Right lobe of liver (tissue), 6 donors: ENCODE measurements around the gene STRN4. TPM values are rescaled to one million over a fixed set of nuclear protein-coding genes. Genes with fewer than 3 reads are reported as not detected.

ENCODE experiments used
- ATAC-seq, 4 donors: fragments of 200-7000 bp; cut with Tn5 transposase; one replicate each; pipeline ENCODE4 v1.9.1; 2020; ENCODE audit warnings: mild to moderate bottlenecking in 4 of 4, moderate library complexity in 4 of 4
- DNase-seq, 3 donors: peaks; one replicate each; pipeline ENCODE4 v3.0.0-alpha.2; 2020
- H3K27ac ChIP-seq, 3 donors: fragments of 200-600 bp; one replicate each; pipeline ENCODE4 v1.8.0; 2022
- H3K27me3 ChIP-seq, 2 donors: fragments of 200-600 bp; one replicate each; pipeline ENCODE4 v1.8.0; 2022
- H3K36me3 ChIP-seq, 4 donors: fragments of 200-600 bp; sonication (generic) in 1 of 4; one replicate each; pipeline versions ENCODE4 v1.5.1 to v1.8.0; 2017 to 2022; ENCODE audit warnings: control low read depth in 1 of 4
- H3K4me1 ChIP-seq, 4 donors: fragments of 200-600 bp; sonication (generic) in 1 of 4; one replicate each; pipeline versions ENCODE4 v1.5.1 to v1.8.0; 2017 to 2022; ENCODE audit warnings: control low read depth in 1 of 4
- H3K4me3 ChIP-seq, 3 donors: fragments of 200-600 bp; one replicate each; pipeline ENCODE4 v1.8.0; 2022
- H3K9me3 ChIP-seq, 4 donors: fragments of 200-600 bp; sonication (generic) in 1 of 4; one replicate each; pipeline versions ENCODE4 v1.5.1 to v1.8.0; 2017 to 2022; ENCODE audit warnings: control low read depth in 1 of 4
- POLR2A ChIP-seq: fragments of 450-650 bp; IDR thresholded peaks from one replicate; pipeline ENCODE4 v1.6.1; 2017; ENCODE audit warnings: antibody characterized with exemption, mild to moderate bottlenecking
- whole genome bisulfite sequencing: methylation state at CpG from one replicate; pipeline ENCODE4 v1.1.6; 2018; ENCODE audit warnings: low coverage, low lambda C conversion rate; ENCODE audit not compliant: insufficient coverage; ENCODE audit errors: missing lambda C conversion rate; 5-methylcytosine and 5-hydroxymethylcytosine counted together
- intact Hi-C, 2 donors: fragments of 100-400 bp; cut with DNase I; formaldehyde crosslinking; loops; one replicate each; pipeline versions ENCODE4 v1.11.2 to v1.14.1; 2022
- total RNA-seq, 6 experiments: library from RNA; depleted of rRNA in 2 of 6; stranded (reverse); fragments of >200 nt in 2 of 6; fragmentation: NEBNext Ultra II Directional in 3 of 6; extraction: Animal tissue kit (Norgen Biotek cat#: 25700) in 3 of 6; gene quantifications; one replicate each; pipeline versions ENCODE4 v1.1.0 to v1.2.4, GENCODE V29; 2016 to 2023
- TF ChIP-seq, protein P1 (sequence below), 4 donors: fragments of 200-600 bp in 3 of 4; fragments of 450-650 bp in 1 of 4; IDR thresholded peaks; one replicate each; pipeline versions ENCODE4 v1.5.1 to v1.8.0; 2016 to 2022; ENCODE audit warnings: antibody characterized with exemption in 4 of 4, mild to moderate bottlenecking in 2 of 4
- donor health status: DM: no; HTN: yes; CAD: no.
- donor health status: DM: no; HTN: no; CAD: no.
- donor health status: DM: no; HTN: no; CAD: no.
- donor health status: DM: no; HTN: yes; CAD: no.
- donor health status: DM: no; HTN: yes; CAD: no.

STRN4 gene
- total RNA-seq, 6 experiments from 2014 or later = 16.9 to 28.1 (median 23.7) TPM

DNA sequence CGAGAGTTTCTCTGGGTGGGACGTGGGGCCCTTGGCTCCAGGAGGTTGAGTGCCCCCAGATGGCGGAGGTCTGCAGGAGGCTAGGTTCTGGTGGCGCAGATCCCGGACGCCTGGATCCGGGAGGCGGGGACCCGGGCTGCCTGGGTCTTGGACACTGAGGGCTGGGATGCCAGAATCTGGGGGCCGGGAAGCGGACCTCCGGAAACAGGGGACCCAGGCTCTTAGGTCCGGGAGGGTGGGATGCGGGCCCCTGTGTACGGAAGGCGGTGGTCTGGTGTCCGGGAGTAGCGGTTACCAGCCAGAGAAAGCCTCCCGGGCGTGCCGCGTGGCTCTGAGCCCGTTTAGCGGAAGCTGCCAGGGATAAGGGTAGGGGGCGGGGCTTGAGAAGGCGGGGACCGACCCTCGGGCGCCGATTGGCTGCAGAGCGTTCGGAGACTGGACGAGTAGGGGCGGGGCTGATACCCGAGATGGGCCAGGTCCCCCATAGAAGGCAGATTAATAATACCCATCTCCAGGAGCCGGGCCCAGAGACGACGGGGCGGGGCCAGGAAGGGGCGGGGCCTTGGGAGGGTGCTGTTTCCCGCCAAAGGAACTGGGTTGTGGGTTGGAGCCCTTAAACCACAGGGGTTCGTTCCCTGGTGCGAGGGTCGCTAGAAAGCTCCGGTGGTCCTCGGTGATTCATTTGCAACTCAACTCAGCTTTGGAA lies 42.2 kb upstream of the STRN4 start, which contains the start of gene SLC1A5:
Gene SLC1A5, minus strand, starts transcription at position 333 of the 706 bp plus-strand sequence. CDS start 629 bp downstream, outside the sequence.
- DNase-seq (peak; percentile 90 to 95 (median 91)), ATAC-seq (peak; percentile 88 to 92 (median 90))
- WGBS = 0% methylated on average over 18 of the region's 46 CpGs

DNA sequence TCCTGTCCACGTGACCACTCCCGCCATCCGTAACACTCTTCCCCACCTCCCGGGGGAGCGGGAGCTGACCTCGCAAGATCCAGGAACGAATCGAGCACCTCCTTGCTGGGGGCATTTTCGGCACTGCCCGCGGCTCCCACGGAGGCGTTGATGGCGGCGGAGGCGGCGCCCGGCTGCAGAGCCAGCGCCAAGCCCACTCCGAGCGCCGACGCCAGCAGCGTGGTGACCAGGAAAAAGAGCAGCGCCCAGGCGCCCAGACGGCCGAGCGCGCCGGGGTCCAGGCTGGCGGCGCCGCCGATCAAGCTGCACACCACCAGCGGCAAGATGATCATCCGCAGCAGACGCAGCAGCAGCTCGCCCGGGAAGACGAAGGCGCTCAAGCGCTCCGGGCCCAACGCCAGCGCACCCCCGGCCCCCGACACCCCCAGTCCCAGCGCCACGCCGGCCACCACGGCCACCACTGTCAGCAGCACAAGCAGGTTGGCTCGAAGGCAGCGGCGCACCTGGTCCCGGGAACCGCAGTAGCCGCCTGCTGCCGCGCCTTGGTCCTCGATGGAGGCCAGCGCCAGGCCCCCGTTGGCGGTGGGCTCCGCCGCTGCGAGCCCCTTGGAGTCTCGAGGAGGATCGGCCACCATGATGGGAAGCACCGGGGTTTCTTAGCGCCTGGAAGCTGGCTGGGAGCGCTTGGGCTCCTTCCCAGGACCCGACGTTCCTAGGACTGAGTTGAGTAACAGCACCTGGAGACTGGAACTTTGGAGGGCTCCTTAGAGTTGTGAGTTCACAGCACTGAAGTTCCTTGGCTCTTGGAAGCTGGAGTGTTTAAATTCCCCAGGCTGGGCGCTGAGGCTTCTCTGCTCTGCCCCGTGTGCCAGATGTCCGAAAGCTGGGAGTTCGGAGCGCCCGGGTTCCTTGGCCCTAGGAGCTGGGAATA lies 41.3 kb upstream of the STRN4 start:
- peak overlapping the region; percentile 53 to 54 (median 54) for H3K4me3 ChIP-seq
- H3K4me1 ChIP-seq = peaks cover 0 to 14% (median 0%) of the 10 kb centered on the region in 4 donors
- under 1% methylated on average over 8 of the region's 80 CpGs for WGBS
- TF ChIP-seq, protein P1, sequence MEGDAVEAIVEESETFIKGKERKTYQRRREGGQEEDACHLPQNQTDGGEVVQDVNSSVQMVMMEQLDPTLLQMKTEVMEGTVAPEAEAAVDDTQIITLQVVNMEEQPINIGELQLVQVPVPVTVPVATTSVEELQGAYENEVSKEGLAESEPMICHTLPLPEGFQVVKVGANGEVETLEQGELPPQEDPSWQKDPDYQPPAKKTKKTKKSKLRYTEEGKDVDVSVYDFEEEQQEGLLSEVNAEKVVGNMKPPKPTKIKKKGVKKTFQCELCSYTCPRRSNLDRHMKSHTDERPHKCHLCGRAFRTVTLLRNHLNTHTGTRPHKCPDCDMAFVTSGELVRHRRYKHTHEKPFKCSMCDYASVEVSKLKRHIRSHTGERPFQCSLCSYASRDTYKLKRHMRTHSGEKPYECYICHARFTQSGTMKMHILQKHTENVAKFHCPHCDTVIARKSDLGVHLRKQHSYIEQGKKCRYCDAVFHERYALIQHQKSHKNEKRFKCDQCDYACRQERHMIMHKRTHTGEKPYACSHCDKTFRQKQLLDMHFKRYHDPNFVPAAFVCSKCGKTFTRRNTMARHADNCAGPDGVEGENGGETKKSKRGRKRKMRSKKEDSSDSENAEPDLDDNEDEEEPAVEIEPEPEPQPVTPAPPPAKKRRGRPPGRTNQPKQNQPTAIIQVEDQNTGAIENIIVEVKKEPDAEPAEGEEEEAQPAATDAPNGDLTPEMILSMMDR (IDR thresholded peaks at IDR 0.05) = no peak
- TF ChIP-seq POLR2A = no peak
- intact Hi-C loops = no loop called here
- no peaks in the 10 kb centered on the region for H3K36me3 ChIP-seq
- peak in 2 of 3 donors; percentile 58 to 62 for DNase-seq
- H3K27me3 ChIP-seq = no peaks in the 10 kb centered on the region
- peak overlapping the region; percentile 62 to 83 (median 71) for H3K27ac ChIP-seq
- no peaks in the 10 kb centered on the region for H3K9me3 ChIP-seq
- ATAC-seq = peak; percentile 2 to 12 (median 11)

More for the DNA sequence above, 42.2 kb upstream of the STRN4 start, which contains the start of gene SLC1A5:
- H3K36me3 ChIP-seq = no peaks in the 10 kb centered on the region
- H3K4me1 ChIP-seq = peaks cover 0 to 14% (median 0%) of the 10 kb centered on the region in 4 donors
- no peaks in the 10 kb centered on the region for H3K27me3 ChIP-seq
- TF ChIP-seq, protein P1 (IDR thresholded peaks at IDR 0.05) = no peak
- peak; percentile 97 for TF ChIP-seq POLR2A
- H3K27ac ChIP-seq = peak within 1 kb of the TSS; percentile 62 to 83 (median 71)
- H3K9me3 ChIP-seq = no peaks in the 10 kb centered on the region
- intact Hi-C loops = no loop called here
- H3K4me3 ChIP-seq = peak within 1 kb of the TSS; percentile 53 to 54 (median 54)

DNA sequence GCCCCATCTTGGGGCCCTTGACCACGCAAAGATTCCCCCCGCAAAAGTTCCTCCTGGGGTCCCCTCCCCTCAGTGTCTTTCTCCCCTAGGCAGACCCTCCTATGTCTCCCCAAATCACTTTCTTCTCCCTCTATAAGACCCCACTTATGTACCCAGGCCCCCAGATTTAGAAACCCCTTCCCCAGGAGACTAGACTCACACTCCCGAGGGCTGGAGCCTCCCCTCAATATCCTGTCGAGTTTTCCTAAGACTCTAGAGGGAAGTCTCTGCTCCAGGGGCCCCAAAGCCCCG lies 40.7 kb upstream of the STRN4 start:
- H3K4me1 ChIP-seq = peaks cover 0 to 14% (median 0%) of the 10 kb centered on the region in 4 donors
- H3K4me3 ChIP-seq = peak overlapping the region; percentile 53 to 54 (median 54)
- no peaks in the 10 kb centered on the region for H3K36me3 ChIP-seq
- intact Hi-C loops = no loop called here
- DNase-seq (no peak), ATAC-seq (peak in 1 of 4 donors; percentile 14)
- peak overlapping the region; percentile 62 to 83 (median 71) for H3K27ac ChIP-seq
- no peaks in the 10 kb centered on the region for H3K9me3 ChIP-seq
- 4% methylated on average over 5 of the region's 5 CpGs for WGBS
- TF ChIP-seq, protein P1 (IDR thresholded peaks at IDR 0.05) = no peak
- TF ChIP-seq POLR2A = no peak
- H3K27me3 ChIP-seq = no peaks in the 10 kb centered on the region

DNA sequence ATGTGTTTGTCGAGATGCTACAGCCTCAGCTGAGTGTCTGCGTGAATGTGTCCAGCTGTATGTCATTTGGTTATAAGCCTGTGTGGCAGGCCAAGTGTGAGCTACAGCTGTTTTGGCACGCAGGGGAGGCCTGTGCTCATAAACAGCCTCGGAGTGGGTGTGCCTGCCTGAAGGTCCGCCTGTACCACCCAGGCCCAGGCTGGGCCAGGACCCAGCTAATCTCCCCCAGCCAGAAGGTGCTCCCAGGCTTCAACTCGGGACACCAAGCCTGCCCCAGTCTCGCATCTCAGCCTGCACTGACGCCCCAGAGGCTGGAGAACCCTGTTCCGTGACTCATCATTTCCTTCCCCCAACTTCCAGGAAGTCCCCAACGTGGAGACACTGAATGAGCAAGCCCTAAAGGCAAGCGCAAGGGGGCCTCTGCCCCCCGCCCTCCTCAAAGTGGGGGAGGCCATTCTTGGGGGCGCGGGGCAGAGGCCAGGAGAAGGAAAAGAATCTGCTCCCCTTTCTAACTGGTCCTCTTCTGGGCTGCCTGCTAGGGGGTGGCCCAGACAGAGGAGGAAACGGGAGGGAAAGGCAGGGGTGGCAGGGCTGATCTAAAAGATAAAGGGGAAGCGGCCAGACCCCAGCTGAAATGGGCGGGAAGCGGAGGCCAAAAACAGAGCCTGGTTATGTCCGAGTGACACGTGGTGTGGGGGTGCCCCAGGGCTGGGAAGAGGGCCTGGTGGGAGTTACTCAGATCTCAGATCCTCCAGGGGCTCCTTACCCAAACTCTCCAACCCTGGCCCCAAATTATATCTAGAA lies 40.2 kb upstream of the STRN4 start:
- DNase-seq = peak; percentile 64 to 67 (median 67)
- Histone ChIP-seq H3K9me3 (no peaks in the 10 kb centered on the region), H3K4me3 (peak overlapping the region; percentile 53 to 54 (median 54)), H3K36me3 (no peaks in the 10 kb centered on the region), H3K27ac (peak overlapping the region; percentile 62 to 83 (median 71)), H3K4me1 (peaks cover 0 to 14% (median 0%) of the 10 kb centered on the region in 4 donors), H3K27me3 (no peaks in the 10 kb centered on the region)
- 38% methylated on average over 10 of the region's 20 CpGs for WGBS
- TF ChIP-seq, protein P1 (IDR thresholded peaks at IDR 0.05) = no peak
- TF ChIP-seq POLR2A = no peak
- intact Hi-C loops = no loop called here
- ATAC-seq = peak; percentile 44 to 60 (median 58)
